ENCODE measurements around the gene CHST13.

DNA sequence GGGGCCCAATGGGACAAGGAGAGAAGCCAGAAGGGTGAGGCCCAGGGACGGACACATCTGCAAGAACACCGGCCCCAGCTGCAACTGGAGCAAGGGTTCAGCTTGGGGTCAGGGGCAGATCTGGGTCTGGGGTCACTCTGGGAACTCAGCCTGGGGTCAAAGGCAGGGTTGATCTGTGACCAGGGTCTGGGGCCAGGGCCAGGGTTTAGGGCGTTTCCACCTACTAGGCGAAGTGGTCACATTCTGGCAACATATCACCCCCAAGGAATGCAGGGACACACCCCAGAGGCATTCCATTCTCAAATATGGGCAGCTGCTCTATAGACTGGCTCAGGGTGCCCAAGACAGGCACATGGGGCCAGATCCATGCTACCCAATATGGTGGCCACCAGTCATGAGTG, 15.4 kb upstream of the CHST13 start:
- no peak for TF ChIP-seq POLR2A (IDR thresholded peaks at IDR 0.05)
- no peak for TF ChIP-seq CTCF (IDR thresholded peaks at IDR 0.05)
